Activated CD4-positive, CD25-positive, alpha-beta regulatory T cell (primary cell): ENCODE measurements around the gene ZNRF1.
"Not testable (repeated sequence)": the region's sequence is repeated elsewhere in the genome, so short reads cannot be mapped to it uniquely, and the experiment has no call there.

ENCODE experiments used
- DNase-seq, 4 experiments: peaks; one replicate each; lab custom pipeline; 2025; lab: John Stamatoyannopoulos, UW

ZNRF1 gene

GRCh38 chr16:75002474-75002873 lies 3.6 kb downstream of the ZNRF1 start:
- DNase-seq, result no peak

- DNase-seq, result no peak
Observed at GRCh38 chr16:75003931-75004330, 5.1 kb downstream of the ZNRF1 start.

- no peak for DNase-seq
Observed at GRCh38 chr16:75004460-75004859, 5.6 kb downstream of the ZNRF1 start.

GRCh38 chr16:75005697-75006096 lies 6.9 kb downstream of the ZNRF1 start:
- no peak for DNase-seq

GRCh38 chr16:75007443-75007842 lies 8.6 kb downstream of the ZNRF1 start:
- DNase-seq, result no peak

- DNase-seq, result no peak
Observed at GRCh38 chr16:75010427-75010826, 11.6 kb downstream of the ZNRF1 start.

- no peak for DNase-seq
Observed at GRCh38 chr16:75011634-75012307, 12.9 kb downstream of the ZNRF1 start.

- no peak for DNase-seq
Observed at GRCh38 chr16:75012380-75013081, 13.7 kb downstream of the ZNRF1 start.

- DNase-seq, result not testable (repeated sequence)
Observed at GRCh38 chr16:75013123-75013522, 14.3 kb downstream of the ZNRF1 start.

- DNase-seq, result no peak
Observed at GRCh38 chr16:75014318-75014717, 15.5 kb downstream of the ZNRF1 start.

- DNase-seq, result not testable (repeated sequence)
Observed at GRCh38 chr16:75016451-75017081, 17.7 kb downstream of the ZNRF1 start.

- DNase-seq, result no peak
Observed at GRCh38 chr16:75017670-75018525, 19.1 kb downstream of the ZNRF1 start.

- DNase-seq, result no peak
Observed at GRCh38 chr16:75019007-75019406, 20.2 kb downstream of the ZNRF1 start.

GRCh38 chr16:75019586-75019985 lies 20.8 kb downstream of the ZNRF1 start:
- no peak for DNase-seq

- no peak for DNase-seq
Observed at GRCh38 chr16:75021410-75021809, 22.6 kb downstream of the ZNRF1 start.

- DNase-seq, result no peak
Observed at GRCh38 chr16:75022567-75022966, 23.7 kb downstream of the ZNRF1 start.

GRCh38 chr16:75023009-75023408 lies 24.2 kb downstream of the ZNRF1 start:
- no peak for DNase-seq

GRCh38 chr16:75024182-75024581 lies 25.4 kb downstream of the ZNRF1 start:
- DNase-seq, result no peak

- DNase-seq, result no peak
Observed at GRCh38 chr16:75024594-75024993, 25.8 kb downstream of the ZNRF1 start.

- no peak for DNase-seq
Observed at GRCh38 chr16:75025761-75026160, 26.9 kb downstream of the ZNRF1 start.

GRCh38 chr16:75026239-75026891 lies 27.5 kb downstream of the ZNRF1 start:
- DNase-seq, result not testable (repeated sequence)

GRCh38 chr16:75026892-75027391 lies 28.1 kb downstream of the ZNRF1 start:
- DNase-seq, result no peak
